Activated gamma-delta T cell treated with Interleukin-2 at 50 U/mL for 16 hours (primary cell): ENCODE results near the gene UPF3A.
"Not testable (repeated sequence)": the region's sequence is repeated elsewhere in the genome, so short reads cannot be mapped to it uniquely, and the experiment has no call there.

Source experiments
- DNase-seq: peaks from one replicate; pipeline ENCODE4 v3.0.0-alpha.2; 2020

UPF3A gene

DNA sequence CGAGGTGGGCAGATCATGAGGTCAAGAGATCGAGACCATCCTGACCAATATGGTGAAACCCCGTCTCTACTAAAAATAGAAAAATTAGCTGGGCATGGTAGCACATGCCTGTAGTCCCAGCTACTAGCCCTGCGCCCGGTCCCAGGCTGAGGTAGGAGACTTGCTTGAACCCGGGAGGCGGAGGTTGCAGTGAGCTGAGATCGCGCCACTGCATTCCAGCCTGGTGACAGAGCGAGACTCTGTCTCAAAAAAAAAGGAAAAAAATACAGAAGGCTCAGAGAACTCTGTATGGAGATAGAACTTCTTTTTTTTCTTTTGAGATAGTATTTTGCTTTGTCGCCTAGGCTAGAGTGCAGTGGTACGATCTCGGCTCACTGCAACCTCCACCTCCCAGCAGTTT, 17.1 kb upstream of the UPF3A start:
- DNase-seq, result not testable (repeated sequence)

DNA sequence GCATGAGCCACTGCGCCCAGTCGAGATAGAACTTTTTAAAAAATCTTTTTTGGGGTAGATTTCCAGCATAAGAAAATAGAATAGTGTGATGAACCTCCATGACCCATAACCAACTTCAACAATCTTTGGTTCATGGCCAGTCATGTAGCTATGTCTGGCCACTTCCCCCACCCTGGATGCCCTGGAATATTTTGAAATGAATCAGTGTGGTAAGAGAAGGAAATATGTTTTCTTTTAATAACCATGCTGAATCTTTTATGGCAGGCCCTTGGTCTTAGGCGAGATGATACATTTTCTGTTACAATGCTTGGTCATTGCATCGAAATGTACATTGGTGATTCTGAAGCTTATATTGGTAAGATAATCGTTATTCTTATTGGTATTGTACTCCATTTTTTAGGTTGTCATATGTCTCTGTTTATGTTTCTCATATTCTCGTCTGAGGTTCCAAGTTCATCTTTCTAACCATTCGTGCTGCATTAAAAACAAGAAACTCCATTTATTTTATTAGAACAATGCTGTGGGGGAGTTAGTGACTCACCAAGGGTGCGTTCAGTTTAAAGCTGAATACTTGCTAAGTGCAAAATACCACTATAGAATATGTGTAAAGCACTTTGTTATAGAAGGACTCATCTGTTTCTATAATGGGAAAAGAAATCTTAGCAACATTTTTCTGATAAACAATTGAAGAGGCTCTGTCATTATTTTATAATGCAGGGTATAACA, 16.4 kb upstream of the UPF3A start:
- DNase-seq, result no peak

DNA sequence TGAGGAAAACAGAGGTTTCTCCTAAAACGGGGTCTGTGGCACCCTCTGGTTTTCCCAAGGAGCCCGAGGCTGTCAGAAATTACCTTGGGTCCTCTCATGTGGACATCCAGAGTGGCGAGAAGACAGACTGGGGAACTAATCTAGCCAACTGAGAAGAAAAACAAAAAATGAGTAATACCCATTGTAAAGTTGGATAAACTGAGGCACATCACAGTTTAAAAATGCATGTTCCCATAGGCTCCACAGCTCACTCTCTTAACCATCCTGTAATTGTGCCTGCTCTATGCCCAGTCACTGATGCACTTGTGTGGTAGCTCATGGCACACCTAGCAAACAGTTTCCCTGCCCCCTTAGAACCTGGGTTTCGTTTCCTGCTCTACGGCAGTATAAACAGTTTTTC, 15.2 kb upstream of the UPF3A start:
- no peak for DNase-seq

DNA sequence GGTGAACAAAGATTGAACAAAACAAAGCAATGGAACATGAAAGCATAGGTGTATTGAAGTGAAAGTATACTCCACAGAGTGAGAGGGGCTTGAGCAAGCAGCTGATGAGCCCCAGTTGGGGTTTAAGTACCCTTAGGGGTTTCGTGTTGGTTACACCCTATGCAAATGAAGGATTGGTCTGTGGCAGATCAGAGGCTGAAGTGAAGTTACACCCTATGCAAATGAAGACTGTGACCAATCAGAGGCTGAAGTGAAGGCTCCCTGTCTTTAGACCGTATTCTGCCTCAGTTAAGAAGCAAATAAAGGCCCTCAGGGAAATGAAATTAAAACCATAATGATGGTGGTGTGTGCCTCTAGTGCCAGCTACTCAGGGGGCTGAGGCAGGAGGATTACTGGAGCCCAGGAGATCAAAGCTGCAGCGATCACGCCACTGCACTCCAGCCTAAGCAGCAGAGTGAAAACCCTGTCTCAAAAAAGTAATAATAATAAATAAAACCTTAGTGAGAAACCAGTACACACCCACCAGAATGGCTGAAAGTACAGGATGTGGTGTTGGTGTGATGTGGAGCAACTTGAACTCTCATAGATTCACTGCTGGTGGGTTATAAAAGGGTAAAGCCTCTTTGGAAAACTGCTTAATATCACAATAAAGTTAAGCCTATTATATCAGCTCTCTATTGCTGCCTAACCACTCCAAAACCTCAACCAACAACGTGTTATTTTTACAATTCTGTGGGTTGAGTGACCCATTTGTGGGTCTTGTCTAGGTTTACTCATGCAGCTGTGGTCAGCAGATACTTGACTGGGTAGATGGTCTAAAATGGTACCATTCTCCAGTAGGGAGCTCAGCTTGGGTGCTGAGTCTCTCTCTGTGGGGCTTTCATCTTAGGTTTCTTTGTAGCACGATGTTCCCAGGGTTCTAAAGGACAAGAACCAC, 12.8 kb upstream of the UPF3A start:
- DNase-seq, result no peak

DNA sequence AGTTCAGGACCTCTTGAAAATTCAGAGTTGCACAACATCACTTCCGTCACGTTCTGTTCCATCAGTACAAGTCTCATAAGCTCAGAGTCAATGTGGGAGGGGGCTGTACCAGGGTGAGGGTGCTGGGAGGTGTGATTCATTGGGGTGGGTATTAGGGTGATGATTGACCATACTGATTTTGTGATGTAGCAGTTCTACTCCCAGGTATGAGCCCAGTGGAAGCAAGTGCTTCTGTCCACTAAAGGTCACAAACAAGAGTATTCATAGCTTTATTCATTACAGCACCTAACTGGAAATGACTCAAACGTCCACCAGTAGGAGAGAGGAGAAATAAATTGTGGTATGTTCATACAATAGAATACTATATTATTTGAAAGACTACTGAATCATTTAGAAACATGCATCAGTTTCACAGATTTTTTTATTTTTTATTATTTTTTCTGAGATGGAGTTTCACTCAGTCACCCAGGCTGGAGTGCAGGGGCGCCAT, 12.1 kb upstream of the UPF3A start:
- DNase-seq, result no peak

DNA sequence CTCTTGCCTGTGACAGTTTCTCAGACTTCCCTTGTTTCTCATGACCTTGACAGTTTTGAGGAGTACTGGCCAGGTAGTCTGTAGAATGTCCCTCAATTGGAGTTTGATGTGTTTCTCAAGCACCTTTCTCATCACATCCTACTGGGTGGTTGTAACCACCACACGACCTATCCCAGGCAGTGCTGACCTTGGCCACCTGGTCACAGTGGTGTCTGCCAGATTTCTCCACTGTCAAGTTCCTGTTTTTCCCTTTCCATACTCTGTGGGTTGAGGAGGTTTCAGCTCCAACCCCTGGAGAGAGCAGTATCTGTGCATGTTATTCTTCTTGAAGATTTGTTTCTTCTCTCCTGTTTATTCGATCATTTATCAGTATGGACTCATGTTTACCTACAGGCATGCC, 8.4 kb upstream of the UPF3A start:
- no peak for DNase-seq

DNA sequence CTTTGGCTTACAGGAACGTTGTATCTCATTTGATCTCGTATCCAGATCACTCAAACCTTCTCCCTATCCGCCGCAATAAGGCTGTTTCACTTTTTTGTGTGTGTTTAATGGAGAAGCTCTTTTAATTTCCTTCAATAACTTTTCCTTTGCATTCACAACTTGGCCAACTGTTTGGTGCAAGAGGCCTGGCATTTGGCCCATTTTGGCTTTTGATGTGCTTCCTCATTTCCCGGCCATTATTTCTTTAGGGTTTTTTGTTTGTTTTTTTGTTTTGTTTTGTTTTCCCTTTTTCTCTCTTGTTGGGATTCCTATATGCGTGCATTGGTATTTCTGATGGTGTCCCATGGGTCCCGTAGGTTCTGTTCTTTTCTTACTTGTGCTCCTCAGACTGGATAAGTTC, 6.1 kb upstream of the UPF3A start:
- DNase-seq, result no peak

DNA sequence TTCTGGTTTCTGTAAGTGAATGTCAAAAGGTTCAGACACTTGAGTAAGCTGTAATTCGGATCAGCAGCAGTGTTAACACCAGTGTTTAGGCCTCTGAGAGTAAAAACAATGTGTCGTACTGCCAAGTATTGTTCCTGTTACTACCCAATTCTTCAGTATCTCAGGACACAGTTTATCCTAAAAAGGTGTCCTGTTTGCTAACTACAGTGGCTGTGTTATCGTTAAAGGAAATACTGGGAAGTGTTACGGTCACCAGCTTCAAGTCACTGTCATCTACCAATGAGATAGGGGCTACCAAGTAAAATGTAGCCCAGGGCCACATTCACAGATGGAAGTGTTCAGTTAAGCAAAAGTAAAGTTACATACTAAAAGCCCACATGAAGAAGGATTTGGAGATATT, 2.3 kb upstream of the UPF3A start:
- no peak for DNase-seq

DNA sequence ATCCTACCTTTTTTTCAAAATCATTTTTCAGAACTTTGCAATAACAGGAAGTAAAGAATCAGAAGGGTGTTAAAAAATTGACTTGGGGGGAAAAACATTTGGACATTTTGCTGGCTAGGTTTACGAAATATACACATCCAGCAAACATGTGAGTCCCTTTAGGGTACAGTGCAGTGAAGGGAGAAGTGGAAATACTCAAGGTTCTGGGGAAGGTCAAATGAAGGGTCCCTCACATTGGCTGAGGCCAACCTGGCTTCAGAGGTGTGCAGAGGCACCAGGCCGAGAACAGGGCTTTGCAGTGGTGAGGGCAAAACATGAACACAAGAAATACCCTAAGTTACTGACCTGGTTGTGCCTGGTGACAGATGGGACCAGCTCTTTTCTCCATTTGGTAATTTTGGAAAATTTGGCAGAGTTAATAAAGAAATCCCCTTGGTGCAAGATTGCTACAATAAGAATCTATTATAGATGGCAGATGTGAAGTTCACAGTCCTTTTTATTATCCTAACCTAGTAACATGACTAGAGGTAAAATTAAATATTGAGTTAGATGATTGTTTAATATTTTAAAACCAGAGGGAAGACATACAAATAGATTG, 1.5 kb upstream of the UPF3A start:
- no peak for DNase-seq

DNA sequence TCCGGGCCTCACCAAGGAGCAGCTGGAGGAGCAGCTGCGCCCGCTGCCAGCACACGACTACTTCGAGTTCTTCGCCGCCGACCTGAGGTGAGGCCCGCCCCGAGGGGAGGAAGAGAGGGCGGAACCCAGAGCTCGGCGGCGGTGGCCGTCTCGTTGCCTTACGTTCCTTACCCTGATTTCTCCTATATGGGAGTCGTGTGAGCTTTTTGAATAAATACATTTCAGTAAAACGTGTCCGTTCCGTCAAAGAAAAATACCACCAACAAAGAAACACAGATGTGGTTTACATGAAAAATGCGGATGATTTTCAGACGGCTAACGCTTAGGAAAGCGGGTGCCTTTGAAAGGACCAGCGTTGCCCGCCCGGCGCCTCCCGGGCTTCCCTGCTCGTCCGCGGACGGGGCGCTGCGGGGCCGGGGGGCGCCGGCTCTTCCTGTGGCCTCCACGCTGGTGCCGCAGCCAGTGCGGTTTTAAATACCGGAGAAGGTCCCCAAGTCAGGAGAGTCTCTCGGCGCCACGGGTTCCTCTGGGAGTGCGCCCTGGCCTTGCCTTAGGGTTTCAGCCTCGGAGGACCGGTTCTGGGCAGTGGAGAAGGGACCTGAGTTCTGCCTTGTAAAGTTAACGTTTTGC, 755 bp downstream of the UPF3A start:
- peak; percentile 67 for DNase-seq

DNA sequence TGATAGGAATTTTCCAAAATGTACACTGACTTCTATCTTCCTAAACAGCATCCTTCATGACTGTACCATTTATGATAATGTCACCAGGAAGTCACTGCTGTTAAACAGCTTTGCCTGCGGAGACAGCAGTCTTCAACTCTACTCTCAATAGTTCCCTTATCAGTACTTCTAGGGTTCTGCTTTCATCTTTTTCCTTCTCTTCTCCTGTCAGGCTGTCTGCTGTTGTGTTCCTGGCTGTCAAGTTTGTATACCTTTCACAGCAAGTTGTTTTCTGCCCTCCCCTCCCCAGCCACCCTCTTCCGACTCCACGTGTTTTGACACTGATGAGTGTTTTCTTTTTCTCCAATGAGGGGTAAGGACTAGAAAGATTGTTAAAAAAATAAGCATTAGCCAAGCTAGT, 2.2 kb downstream of the UPF3A start:
- no peak for DNase-seq

DNA sequence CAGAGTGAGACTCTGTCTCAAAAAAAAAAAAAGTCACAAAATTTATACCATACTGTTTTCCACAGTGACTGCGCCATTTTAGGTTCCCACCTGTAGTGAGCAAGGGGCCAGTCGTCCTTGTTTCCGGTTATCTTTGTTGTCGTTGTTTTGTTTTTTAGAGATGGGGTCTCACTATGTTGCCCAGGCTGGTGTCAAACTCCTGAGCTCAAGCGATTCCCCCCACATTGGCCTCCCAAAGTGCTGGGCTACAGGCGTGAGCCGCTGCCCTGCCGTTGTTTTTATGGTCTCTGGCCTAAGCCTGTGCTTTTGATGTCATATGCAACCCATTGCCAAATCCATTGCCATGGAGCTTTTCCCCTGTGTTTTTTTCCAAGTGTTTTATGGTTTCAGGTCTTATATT, 3.3 kb downstream of the UPF3A start:
- DNase-seq, result no peak

DNA sequence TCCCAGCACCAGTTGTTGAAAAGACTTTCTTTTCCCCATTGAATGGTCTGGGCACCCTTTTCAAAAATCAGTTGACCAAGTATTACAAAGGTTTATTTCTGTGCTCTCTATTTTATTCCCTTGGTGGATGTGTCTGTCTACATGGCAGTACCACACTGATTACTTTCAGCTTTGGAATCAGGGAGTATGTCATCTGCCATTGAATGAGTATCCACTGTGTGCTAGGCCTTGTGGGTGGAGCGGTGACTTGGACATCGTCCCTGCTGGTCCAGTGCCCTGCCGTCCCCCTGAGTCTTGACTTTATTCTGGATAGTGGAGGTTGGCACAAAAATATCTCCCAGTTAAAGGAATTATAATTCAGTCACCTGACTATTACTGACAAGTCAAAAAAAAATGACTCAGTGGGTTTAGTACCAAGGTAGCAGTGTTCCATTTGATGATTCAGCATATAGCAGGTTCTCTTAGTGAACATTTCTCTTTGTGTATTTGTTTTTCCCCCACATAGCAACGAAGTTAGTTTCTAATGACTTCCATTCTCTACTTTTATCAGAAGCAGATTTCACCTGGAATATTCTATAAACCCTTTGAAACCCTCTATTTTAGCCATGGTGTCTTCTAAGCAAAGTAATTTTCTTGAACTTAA, 3.9 kb downstream of the UPF3A start:
- no peak for DNase-seq

DNA sequence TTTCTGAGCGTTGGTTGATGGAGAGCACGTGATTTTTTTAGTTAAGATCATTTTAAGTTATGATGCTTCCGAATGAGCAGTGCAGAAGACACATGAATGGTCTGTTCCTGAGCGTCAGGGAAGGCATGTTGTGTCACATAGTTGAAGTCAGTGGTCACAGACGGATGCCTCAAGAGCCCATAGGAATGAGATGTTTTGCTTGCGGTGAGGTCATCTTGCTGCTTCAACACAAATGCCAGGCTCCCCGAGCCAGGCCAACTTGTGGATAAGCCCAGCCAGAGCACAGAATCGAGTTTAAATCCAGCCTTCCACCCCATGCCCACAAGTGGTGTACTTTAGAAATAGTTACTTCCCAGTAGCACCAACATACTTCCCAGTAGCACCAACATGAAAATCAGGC, 5.4 kb downstream of the UPF3A start:
- no peak for DNase-seq

DNA sequence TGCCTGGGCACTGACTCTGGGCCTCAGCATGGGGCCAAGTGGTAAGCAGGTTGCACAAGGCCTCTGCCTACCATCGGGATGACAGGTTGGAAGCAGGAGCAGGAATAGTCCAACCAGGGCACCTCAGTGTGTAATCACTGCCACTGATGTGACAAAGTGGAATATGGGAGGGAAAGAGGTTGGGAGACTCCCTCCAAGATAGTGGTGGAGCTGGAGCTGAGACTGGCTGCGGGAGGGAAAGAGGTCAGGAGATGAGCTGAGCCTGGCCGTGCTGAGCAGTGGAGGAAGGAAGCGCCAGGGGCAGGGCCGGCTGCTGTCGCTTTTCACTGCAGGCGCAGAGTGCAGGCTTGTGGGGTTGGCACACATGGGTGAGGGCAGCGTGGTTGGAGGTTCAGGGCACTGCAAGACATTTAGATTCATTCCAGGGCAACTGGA, 6.8 kb downstream of the UPF3A start:
- DNase-seq, result no peak

DNA sequence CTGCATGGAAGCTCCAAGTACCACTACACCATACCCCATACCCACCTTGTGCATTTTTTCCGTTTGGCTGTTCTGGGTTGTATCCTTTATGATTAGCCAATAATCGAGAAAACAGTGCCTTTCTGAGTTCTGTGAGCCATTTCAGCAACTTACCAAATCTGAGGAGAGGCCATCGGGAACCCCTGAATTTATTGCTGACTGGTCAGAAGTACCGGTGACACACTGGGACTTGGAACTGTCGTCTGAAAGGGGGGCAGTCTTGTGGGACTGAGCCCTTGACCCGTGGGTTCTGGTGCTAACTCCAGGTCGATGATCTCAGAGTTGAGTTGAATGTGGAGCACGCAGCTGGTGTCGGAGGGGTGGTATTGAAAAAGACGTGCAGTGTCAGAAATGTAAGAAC, 15.0 kb downstream of the UPF3A start:
- DNase-seq, result no peak

DNA sequence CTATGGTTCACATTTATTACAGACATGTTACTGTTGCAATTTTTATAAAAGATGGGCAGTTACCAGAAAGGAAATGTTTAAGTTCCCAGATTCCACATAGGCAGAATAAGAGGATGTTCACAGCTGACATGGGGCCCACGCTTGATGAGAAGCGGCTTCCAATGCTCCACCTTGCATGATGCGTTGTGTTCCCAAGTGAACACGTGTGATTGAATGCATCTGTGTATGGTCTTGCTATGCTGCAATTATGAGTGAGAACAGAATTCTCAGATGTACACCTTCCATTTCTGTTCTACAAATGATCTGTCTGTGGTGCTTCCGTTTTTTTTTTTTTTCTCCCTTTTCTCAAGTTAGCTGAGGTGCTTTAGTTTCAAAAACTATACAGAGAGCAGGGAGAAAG, 15.5 kb downstream of the UPF3A start:
- DNase-seq, result no peak

DNA sequence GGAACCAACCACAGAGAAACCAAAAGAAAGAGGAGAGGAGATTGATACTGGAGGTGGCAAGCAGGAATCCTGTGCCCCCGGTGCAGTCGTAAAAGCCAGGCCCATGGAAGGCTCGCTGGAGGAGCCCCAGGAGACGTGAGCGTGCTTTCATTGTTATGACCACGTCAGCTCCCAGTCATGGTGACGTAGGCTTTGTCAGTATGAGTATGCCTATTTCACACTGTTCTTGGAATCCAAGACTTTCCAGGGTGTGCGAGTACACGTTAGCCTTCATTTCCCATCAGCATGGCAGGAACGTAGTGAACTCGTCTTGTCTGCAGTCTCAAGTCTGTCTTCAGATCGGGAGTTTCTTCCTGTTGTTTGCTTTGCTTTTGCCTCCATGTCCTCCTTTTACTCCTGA, 17.5 kb downstream of the UPF3A start:
- no peak for DNase-seq

DNA sequence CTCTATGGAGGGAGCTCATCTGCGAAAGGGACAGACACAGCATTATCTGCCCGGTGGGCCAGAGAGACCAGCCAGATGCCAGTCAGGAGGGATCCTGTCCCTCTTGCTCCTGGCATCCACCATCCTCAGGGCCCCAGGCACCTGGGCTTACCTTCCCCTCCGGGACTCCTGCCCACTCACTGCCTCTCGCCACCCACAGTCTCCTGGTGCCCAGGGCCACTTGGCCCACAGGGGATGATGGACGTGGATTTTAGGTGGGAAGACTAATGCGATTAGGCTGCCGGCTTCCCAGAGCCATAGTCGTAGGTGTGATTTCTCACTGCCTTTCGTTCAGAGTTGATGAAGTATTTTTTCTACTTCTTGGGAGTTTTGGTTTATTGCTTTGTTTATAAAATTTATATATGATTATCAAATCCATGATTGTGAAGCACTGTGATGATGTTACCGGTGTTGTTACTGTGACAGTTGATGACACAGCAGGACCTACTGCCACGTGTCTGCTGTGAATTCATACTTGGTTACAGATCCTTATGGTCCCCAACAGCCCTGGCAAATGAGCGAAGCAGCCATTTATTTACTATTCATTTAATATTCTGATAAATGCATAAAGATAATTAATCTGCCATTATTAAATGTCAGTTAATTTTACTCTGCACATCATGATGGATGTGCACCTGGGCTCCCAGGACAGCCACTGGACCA, 18.4 kb downstream of the UPF3A start:
- no peak for DNase-seq

DNA sequence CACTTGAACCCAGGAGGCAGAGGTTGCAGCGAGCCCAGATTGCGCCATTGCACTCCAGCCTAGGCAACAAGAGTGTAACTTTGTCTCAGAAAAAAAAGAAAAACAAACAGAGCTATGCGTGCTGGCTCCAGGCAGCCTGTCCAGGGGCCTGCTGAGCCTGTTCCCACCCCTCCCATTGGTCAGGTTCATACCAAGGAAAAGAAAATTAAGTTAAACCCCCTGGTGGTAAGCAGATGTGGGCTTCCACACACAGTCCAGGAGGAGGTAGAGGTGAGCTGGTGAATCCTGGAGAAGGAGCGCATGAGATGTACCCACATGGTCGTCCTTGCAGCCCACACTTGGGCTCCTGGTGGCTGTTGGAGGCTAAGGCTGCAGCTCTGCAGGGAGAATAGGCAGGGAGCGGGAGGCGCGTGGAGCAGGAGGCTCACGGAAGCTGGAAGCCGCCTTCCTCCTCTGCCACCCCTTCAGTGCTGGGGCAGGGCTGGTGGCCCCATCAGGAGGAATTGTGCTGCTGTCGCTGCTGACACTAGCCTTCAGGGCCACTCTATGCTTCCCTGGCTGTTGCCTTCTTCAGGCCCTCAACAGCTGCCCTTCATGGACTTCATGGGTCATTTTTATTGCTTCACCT, 22.4 kb downstream of the UPF3A start:
- no peak for DNase-seq

DNA sequence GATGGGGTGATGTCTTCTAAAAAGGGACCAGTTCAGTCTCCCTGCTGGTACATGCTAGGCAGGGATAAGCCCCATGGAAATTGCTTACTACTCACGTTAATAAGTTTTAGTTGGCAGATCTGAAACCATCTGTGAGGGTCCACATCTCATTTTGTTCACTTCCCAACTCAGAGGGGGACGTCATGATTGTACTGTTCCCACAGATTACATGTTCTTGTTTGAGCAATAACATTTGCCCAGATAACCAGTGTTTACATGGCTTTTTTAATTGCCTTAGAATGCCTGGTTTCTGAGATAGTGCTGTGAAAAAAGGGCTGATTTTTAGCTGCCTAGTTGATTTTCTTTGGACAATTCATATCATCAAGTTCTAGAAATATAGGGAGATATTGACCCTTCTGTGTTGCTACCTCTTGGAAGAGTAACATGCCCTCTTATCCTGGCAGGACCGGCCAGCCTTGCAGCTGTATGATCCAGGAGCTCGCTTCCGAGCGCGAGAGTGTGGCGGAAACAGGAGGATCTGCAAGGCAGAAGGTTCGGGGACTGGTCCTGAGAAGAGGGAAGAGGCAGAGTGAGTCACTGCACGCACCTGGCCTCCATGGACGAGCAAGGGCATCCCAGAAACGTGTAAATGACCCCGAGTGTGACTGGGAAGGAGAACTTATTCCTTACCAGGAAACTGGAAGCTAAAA, 23.1 kb downstream of the UPF3A start:
- no peak for DNase-seq
